IMR-90 (cell line): ENCODE results near the gene MTR. TPM values are rescaled to one million over a fixed set of nuclear protein-coding genes. Genes with fewer than 3 reads are reported as not detected.

Source experiments
- ATAC-seq: fragments of 200-7000 bp; cut with Tn5 transposase; 2 replicates; pipeline ENCODE4 v1.9.1; 2020; ENCODE audit warnings: low read depth, mild to moderate bottlenecking, moderate library complexity
- BruUV-seq: library from RNA; stranded (reverse); fragments of 400-500 nt; replicated peaks from 2 replicates; lab custom pipeline; 2021; lab: Mats Ljungman, UMichigan
- CTCF ChIA-PET: fragments of 300-600 bp; formaldehyde crosslinking; extraction: SDS; loops from one replicate; lab custom pipeline; 2021; ENCODE audit warnings: antibody characterized with exemption; lab: Yijun Ruan, JAX
- POLR2A ChIA-PET: fragments of 300-600 bp; sonication (Branson Sonifier 250); formaldehyde crosslinking; loops from one replicate; lab custom pipeline; 2022; ENCODE audit warnings: antibody characterized with exemption; ENCODE audit not compliant: unreplicated experiment; lab: Charles Lee
- DNase-seq: peaks from one replicate; pipeline ENCODE4 v3.0.0; 2013
- H2AFZ ChIP-seq: replicated peaks from 2 replicates; pipeline ENCODE3; 2013; ENCODE audit warnings: low read length, mild to moderate bottlenecking; ENCODE audit not compliant: poor library complexity
- H2AK5ac ChIP-seq: 2 replicates; pipeline ENCODE4 v1.6.1; 2013; ENCODE audit warnings: low read depth, low read length, inconsistent platforms
- H2AK9ac ChIP-seq: replicated peaks from 2 replicates; pipeline ENCODE3; 2013; ENCODE audit warnings: mild to moderate bottlenecking, low read depth, low read length, moderate library complexity; ENCODE audit not compliant: poor library complexity
- H2BK120ac ChIP-seq: 2 replicates; pipeline ENCODE4 v1.6.1; 2013; ENCODE audit warnings: low read depth, low read length, inconsistent platforms
- H2BK15ac ChIP-seq: 3 replicates; pipeline ENCODE4 v1.6.1; 2013; ENCODE audit warnings: low read depth, low read length, inconsistent platforms
- H2BK20ac ChIP-seq: 2 replicates; pipeline ENCODE4 v1.6.1; 2013; ENCODE audit warnings: low read depth, mild to moderate bottlenecking, inconsistent platforms, low read length, moderate library complexity
- H2BK5ac ChIP-seq: 2 replicates; pipeline ENCODE4 v1.6.1; 2013; ENCODE audit warnings: mild to moderate bottlenecking, low read depth, low read length, inconsistent platforms; ENCODE audit not compliant: poor library complexity, severe bottlenecking
- H3K14ac ChIP-seq: replicated peaks from 2 replicates; pipeline ENCODE4 v1.6.1; 2013; ENCODE audit warnings: low read depth, low read length, inconsistent platforms
- H3K18ac ChIP-seq: 2 replicates; pipeline ENCODE4 v1.6.1; 2013; ENCODE audit warnings: low read depth, low read length, control low read depth
- H3K23ac ChIP-seq: 2 replicates; pipeline ENCODE4 v1.6.1; 2013; ENCODE audit warnings: low read depth, low read length, inconsistent platforms
- H3K27ac ChIP-seq: 2 replicates; pipeline ENCODE4 v1.5.1; 2013; ENCODE audit warnings: mild to moderate bottlenecking, control low read depth, low read length; ENCODE audit not compliant: insufficient read depth
- H3K27me3 ChIP-seq: 2 replicates; pipeline ENCODE4 v1.6.1; 2013; ENCODE audit warnings: low read length; ENCODE audit not compliant: control insufficient read depth, insufficient read depth
- H3K36me3 ChIP-seq: 2 replicates; pipeline ENCODE4 v1.6.1; 2013; ENCODE audit warnings: low read length, mixed read lengths; ENCODE audit not compliant: control insufficient read depth, insufficient read depth
- H3K4ac ChIP-seq: 2 replicates; pipeline ENCODE4 v1.6.1; 2013; ENCODE audit warnings: low read depth, low read length, inconsistent platforms
- H3K4me1 ChIP-seq: 2 replicates; pipeline ENCODE4 v1.6.1; 2013; ENCODE audit warnings: low read length, mixed read lengths; ENCODE audit not compliant: control insufficient read depth, insufficient read depth
- H3K4me2 ChIP-seq: 2 replicates; pipeline ENCODE4 v1.6.1; 2013; ENCODE audit warnings: low read depth, mild to moderate bottlenecking, control low read depth, low read length, moderate library complexity
- H3K4me3 ChIP-seq: 2 replicates; pipeline ENCODE4 v1.5.1; 2013; ENCODE audit warnings: low read depth, mild to moderate bottlenecking, control low read depth, low read length, moderate library complexity; ENCODE audit not compliant: insufficient read depth
- H3K56ac ChIP-seq: 2 replicates; pipeline ENCODE4 v1.6.1; 2013; ENCODE audit warnings: low read length, inconsistent platforms; ENCODE audit not compliant: insufficient read depth; ENCODE audit errors: extremely low read depth
- H3K79me1 ChIP-seq, 2 experiments: 2 replicates each; pipeline ENCODE4 v1.6.1; 2013; ENCODE audit warnings: low read length in 2 of 2, inconsistent platforms in 1 of 2, low read depth in 1 of 2
- H3K9ac ChIP-seq: 2 replicates; pipeline ENCODE4 v1.6.1; 2013; ENCODE audit warnings: low read depth, low read length, control low read depth
- H3K9me1 ChIP-seq: 2 replicates; pipeline ENCODE4 v1.6.1; 2013; ENCODE audit warnings: low read length, inconsistent platforms; ENCODE audit not compliant: insufficient read depth
- H3K9me3 ChIP-seq: 2 replicates; pipeline ENCODE4 v1.6.1; 2013; ENCODE audit warnings: low read length; ENCODE audit not compliant: control insufficient read depth, insufficient read depth
- H4K20me1 ChIP-seq: 2 replicates; pipeline ENCODE4 v1.6.1; 2013; ENCODE audit warnings: low read length, inconsistent platforms; ENCODE audit not compliant: insufficient read depth
- H4K5ac ChIP-seq: 2 replicates; pipeline ENCODE4 v1.6.1; 2013; ENCODE audit warnings: mild to moderate bottlenecking, low read depth, low read length, control low read depth
- H4K8ac ChIP-seq, 2 experiments: 2 replicates each; pipeline ENCODE4 v1.6.1; 2013; ENCODE audit warnings: low read depth in 2 of 2, low read length in 2 of 2, control low read depth in 1 of 2, inconsistent platforms in 1 of 2
- H4K91ac ChIP-seq: 2 replicates; pipeline ENCODE4 v1.6.1; 2013; ENCODE audit warnings: low read depth, low read length, inconsistent platforms; ENCODE audit not compliant: insufficient read depth
- CTCF ChIP-seq: conservative IDR thresholded peaks from 2 replicates; pipeline ENCODE4 v1.5.1; 2012; ENCODE audit warnings: mild to moderate bottlenecking, low read depth, low read length, improper control_type of control experiment
- RAD21 ChIP-seq: IDR thresholded peaks from 2 replicates; pipeline ENCODE4 v1.6.1; 2012; ENCODE audit warnings: low read length, improper control_type of control experiment
- RFX5 ChIP-seq: IDR thresholded peaks from 2 replicates; pipeline ENCODE4 v1.8.0; 2012; ENCODE audit warnings: low read depth, mild to moderate bottlenecking, low read length, moderate library complexity
- SMC3 ChIP-seq: fragments of 150-350 bp; IDR thresholded peaks from 2 replicates; pipeline ENCODE4 v1.6.1; 2016; ENCODE audit warnings: low read depth, mild to moderate bottlenecking, antibody characterized with exemption, low read length, moderate library complexity
- WGBS, 2 experiments: methylation state at CpG; one replicate each; pipeline versions ENCODE4 v1.1.5 to v1.1.7; 2013; ENCODE audit warnings: missing lambda C conversion rate in 2 of 2; ENCODE audit not compliant: insufficient read length in 1 of 2; ENCODE audit errors: extremely low coverage in 2 of 2; 5-methylcytosine and 5-hydroxymethylcytosine counted together
- dilution Hi-C: fragments of 300-500 bp; cut with HindIII; formaldehyde crosslinking; loops from one replicate; pipeline ENCODE4 v1.14.3; 2018; ENCODE audit warnings: low sequenced_read_pairs; ENCODE audit not compliant: unreplicated experiment
- in situ Hi-C: fragments of 300-500 bp; cut with MboI; formaldehyde crosslinking; loops from 3 replicates; pipeline ENCODE4 v1.14.3; 2019; ENCODE audit warnings: low sequenced_read_pairs, inconsistent platforms, mixed read lengths
- intact Hi-C: fragments of 100-400 bp; cut with micrococcal nuclease; formaldehyde crosslinking; loops from 2 replicates; pipeline ENCODE4 v1.10.0; 2022
- polyA plus RNA-seq, 3 experiments: library from polyadenylated mRNA; depleted of rRNA; stranded (reverse); fragments of >200 nt; gene quantifications; 2 replicates each; pipeline ENCODE4 v1.2.3, GENCODE V29; 2012; ENCODE audit warnings: low replicate concordance in 1 of 3
- total RNA-seq: library from RNA; depleted of rRNA; stranded (reverse); fragments of >200 nt; gene quantifications from 2 replicates; pipeline ENCODE4 v1.2.3, GENCODE V29; 2012

The MTR gene
- total and polyA plus RNA-seq, 2 of the 4 experiments (the other 2 are of a cell fraction): 7.7 to 31.0 TPM

GRCh38 chr1:236868625-236869467 lies 73.8 kb downstream of the MTR start:
- H3K9me3 ChIP-seq: no peaks in the 10 kb centered on the region
- no peak overlapping the region for H3K14ac ChIP-seq
- no peak overlapping the region for H3K27ac ChIP-seq
- in situ Hi-C loops: no loop called here
- H2AK5ac ChIP-seq: no peak overlapping the region
- no peak overlapping the region for H2BK5ac ChIP-seq
- H3K36me3 ChIP-seq: peaks cover 6% of the 10 kb centered on the region
- dilution Hi-C loops: no loop called here
- BruUV-seq: no TSS peak
- intact Hi-C loops: loop anchor here (1.0 to 5.0 kb wide), 5 partner anchors 72 to 766 kb away; partner anchors contain the start of gene MTR
- TF ChIP-seq RAD21 (peak; percentile 76), SMC3 (peak; percentile 79), RFX5 (no peak), CTCF (peak; percentile 90)
- H3K9me1 ChIP-seq: no peaks in the 10 kb centered on the region
- no peak overlapping the region for H3K9ac ChIP-seq
- no peaks in the 10 kb centered on the region for H3K27me3 ChIP-seq
- no peak overlapping the region for H3K18ac ChIP-seq
- H2BK20ac ChIP-seq: no peak overlapping the region
- H3K4ac ChIP-seq: no peak overlapping the region
- no peak overlapping the region for H4K5ac ChIP-seq
- H3K56ac ChIP-seq: no peak overlapping the region
- no peaks in the 10 kb centered on the region for H3K79me1 ChIP-seq
- H4K91ac ChIP-seq: no peak overlapping the region
- ChIA-PET CTCF (no interaction called here), POLR2A (no interaction called here)
- peak; percentile 77 for DNase-seq
- no peak overlapping the region for H4K8ac ChIP-seq
- no CpG with 5 or more reads among the region's 6 CpGs for WGBS, 2 experiments
- peak; percentile 95 for ATAC-seq
- H2BK15ac ChIP-seq: no peak overlapping the region
- no peak overlapping the region for H3K4me2 ChIP-seq
- H2AK9ac ChIP-seq: no peak overlapping the region
- no peak overlapping the region for H3K23ac ChIP-seq
- no peak overlapping the region for H3K4me3 ChIP-seq
- H3K4me1 ChIP-seq: no peaks in the 10 kb centered on the region
- H2AFZ ChIP-seq: no peak overlapping the region
- H2BK120ac ChIP-seq: no peak overlapping the region
- H4K20me1 ChIP-seq: no peaks in the 10 kb centered on the region
